DMS 273 (cell line): ENCODE data around the gene MYO18A.

Experiments used
- DNase-seq: peaks from one replicate; lab custom pipeline; 2025; ENCODE audit not compliant: unreplicated experiment; lab: John Stamatoyannopoulos, UW

Gene MYO18A

DNA sequence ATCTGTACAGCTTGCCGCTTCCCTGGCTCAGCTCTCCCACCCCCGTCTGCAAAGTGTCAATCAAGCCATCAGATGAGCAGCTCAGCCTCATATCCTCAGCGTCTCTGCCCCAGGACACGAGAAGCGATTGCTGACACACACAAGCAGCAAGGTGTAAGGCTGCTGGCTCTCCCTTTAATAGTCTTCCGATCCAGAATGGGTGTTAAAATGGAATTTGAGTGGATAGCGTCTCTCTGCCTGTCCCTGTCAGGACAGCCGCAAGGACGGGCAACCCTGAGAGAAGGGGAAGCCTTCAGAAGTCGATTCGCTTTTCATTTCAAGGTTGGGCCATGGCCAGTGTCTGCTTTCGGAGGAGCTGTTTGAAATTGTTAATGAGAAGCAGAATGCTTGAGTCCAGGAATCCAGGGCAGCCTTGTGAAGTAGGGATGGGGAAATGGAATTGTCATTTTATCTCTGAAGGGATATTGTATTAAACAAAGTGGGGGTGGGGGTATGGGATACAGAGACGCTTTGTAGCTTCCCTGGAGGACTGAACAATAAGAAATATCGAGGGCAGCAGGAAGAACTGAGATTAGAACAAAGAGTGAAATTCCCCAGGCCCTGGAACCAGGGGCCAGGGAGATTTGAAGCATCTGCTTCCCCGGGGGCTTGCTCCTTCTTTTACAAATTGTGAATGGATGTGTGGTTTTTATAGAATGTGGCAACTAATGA, 142.0 kb downstream of the MYO18A start:
- no peak for DNase-seq

DNA sequence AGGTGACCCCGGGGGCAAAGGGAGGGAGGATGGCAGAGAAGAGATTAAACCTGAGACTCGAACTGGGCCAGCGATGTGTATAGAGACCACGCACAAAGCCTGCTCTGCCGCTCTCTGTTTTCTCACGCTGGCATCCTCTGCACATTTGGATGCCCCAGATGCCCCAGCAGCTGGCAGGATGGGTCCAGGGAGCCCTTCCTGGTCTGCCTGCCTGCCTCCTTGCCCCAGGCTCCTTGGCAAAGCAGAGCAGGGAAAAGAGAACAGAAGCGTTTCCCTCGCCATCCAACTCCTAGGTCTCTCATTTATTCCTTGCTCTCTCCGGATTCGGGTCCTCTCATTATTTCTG, 142.5 kb downstream of the MYO18A start:
- DNase-seq: peak; percentile 33

DNA sequence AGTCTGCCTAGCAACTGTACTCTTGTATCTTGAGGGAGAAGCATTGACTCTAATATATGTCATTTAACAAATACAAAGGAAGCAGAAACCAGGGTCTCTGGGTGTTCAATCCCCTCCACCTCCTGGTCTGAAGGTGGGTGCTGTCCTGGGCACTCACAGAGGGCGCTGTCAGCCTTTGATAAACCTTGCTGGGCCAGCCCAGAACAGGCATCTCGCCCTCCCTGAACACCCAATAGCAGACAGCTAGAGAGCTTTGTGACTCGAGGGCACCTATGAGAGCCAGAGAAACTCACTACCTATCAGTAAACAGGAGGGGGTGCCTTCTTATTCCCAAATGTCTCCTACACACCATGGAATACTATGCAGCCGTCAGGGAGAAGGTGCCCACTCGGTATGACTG, 143.6 kb downstream of the MYO18A start:
- DNase-seq: no peak

DNA sequence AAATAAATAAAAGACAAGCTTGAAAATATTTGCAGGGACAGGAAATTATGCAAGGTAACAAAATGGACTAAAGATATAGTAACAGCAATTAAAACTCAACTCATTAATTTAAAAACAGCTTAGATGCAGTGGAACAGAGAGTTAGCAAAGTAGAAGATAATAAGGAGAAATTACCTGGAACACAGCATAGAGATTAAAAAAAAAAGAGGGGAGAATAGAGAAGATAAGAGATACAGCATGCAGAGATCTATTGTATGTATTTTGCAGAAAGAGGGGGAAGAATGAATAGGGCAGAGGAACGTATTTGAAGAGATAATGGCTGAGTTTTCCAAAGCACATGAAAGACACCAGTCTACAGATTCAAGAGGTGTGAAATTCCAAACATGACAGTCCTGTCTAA, 145.7 kb downstream of the MYO18A start:
- no peak for DNase-seq

DNA sequence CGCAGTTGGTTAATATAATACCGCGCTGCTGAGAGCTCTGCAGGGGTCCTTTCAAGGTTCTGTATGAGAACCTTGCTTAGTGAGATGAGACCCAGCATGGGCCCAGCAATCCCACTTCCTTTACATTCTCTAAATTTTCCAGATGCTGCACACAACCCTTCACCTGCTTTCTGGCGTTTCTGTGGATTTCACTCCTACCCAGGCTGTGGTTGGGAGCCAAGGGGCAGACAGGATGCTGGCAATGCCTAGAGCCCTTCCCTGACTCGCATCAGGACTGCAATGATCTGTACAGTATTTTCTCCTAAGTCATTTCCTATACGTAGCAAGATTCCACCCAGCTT, 147.4 kb downstream of the MYO18A start:
- no peak for DNase-seq

DNA sequence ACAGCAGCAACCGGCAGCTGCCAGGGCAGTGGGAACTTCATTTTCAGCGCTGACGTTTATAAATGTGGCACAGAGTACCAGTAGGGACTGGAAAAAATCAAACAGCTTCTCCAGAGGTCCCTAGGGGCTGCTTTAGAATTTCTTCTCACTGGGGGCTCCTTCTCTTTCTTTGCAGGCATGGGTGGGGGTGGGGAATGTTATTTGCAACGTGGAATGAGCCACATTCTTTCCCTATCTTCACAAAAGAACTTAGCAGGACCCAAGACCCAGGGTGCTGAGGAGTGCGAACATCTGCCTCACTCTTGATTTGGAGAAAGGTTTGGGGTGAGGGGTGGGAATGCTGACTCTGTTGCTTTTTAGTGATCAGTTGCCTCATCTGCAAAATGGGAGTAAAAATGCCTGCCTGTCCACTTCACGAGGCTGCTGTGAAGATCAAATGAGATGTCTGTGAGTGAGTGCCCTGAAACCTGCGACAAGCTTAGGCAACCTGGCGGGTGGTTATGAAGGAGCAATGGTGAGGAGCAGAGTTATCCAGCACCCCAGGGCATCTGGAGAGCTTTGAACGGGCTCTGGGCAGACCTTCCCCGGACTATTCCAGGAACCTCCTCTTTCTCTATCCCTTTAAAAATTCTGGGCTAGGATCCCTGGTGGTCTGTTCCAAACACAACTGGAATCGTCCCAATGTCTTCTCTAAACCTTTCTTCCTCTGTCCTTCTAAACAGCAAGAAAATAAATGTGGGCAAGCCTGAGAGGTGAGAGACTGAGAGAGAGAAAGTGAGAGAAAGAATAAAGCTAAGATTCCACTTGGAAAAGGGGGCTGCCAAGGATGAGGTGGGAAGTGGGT, 148.0 kb downstream of the MYO18A start:
- no peak for DNase-seq

DNA sequence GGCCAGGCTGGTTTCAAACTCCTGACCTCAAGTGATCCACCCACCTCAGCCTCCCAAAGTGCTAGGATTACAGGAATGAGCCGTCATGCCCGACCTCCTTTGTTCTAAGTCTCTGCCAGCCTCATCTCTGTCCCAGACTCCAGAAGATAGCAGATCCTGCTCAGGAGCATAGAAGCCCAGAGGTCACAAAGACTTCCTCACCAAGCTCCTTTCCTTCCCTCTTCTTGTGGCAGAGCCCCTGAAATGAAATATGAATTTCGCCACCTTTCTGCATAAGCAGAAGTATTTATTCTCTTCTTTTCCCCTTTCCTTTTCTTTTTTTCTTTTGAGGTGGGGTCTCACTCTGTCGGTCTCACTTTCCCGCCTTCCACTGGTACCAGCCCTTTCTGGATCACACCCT, 148.7 kb downstream of the MYO18A start:
- DNase-seq: no peak

DNA sequence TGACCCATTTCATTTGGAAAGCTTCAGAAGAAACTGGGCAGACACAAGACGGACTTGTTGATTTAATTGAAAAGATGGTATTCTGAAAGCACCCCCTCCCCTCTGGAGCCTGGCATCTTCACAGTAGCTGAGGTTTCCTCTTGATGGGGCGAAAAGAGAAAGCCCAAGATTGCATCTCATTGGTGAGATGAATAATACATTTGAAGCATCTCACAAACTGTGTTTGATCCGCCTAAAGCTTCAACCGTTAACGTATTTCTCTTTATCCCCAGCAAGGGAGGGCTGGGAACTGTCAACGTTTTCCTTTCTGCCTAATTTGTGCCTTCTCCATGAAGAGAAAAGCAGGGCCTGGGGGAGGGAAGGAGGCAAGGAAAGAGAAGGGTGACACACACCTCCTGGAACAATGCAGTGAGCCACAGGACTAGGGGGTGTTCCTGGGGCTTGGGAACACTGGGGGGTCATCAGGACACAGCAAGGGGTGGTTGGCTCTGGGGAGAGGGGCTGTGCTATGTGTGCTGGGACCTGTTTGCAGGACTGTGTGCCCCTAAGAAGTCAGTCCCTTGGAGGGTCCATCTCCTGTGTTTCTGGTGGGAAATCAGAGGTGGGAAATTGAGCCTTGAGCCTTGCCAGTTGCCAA, 155.8 kb downstream of the MYO18A start:
- no peak for DNase-seq

DNA sequence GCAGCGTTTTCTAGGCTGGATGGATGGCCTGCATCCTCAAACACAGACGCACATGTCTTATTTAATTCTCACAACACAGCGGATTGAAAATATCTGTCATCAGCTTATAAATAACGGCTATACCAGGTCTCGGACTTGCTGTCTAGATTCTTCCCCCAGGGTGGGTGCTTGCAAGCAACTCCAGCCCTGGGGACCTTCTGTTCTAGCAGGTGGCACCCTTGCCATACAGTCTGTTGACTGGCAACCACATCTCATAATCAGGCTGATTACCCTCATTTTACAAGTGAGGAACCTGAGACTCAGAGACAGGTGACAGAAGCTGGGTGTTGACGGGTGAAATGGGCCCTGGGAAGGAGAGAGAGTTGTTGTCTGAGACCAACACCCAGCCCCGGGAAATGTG, 158.1 kb downstream of the MYO18A start:
- no peak for DNase-seq

DNA sequence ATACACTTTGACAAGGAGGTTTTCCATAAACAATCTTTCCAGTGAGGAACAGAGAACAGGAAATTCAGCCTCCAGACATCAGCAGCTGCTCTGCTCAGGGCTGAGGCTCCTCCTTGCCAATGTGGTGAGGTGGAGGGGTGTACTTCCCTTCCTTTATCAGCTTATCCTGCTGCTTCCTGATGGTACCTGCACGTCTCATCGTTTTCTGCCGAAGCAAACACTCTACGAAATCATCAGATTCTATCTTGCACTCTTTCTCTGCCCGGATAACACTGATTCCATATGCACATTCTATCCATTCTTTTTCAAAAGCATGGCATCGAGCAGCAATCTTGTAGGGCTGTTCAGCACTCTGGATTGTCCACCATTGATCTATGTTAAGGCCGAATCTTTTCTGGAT, 159.0 kb downstream of the MYO18A start:
- DNase-seq: no peak
